DOHH2 (cell line): ENCODE measurements around the gene RPTOR.

ENCODE experiments used
- H3F3A ChIP-seq: fragments of 200-600 bp; sonication (generic), shearing (Covaris generic); 2 replicates; pipeline ENCODE4 v1.6.0; 2016; ENCODE audit warnings: antibody characterized with exemption, mild to moderate bottlenecking; ENCODE audit not compliant: control insufficient read depth, insufficient read depth
- H3K27ac ChIP-seq: fragments of 200-600 bp; sonication (generic); 2 replicates; pipeline ENCODE4 v1.5.1; 2014; ENCODE audit warnings: low read depth, mild to moderate bottlenecking, low read length, moderate library complexity
- H3K27me3 ChIP-seq: fragments of 200-600 bp; sonication (generic); 2 replicates; pipeline ENCODE4 v1.6.1; 2014; ENCODE audit warnings: mild to moderate bottlenecking, low read length, mixed read lengths; ENCODE audit not compliant: control insufficient read depth
- H3K36me3 ChIP-seq: fragments of 200-600 bp; sonication (generic); 2 replicates; pipeline ENCODE4 v1.6.1; 2014; ENCODE audit warnings: mild to moderate bottlenecking, low read length, moderate library complexity, mixed read lengths; ENCODE audit not compliant: control insufficient read depth
- H3K4me1 ChIP-seq: fragments of 200-600 bp; sonication (generic); 2 replicates; pipeline ENCODE4 v1.6.1; 2014; ENCODE audit warnings: mild to moderate bottlenecking, low read length, mixed read lengths; ENCODE audit not compliant: control insufficient read depth
- H3K4me2 ChIP-seq: fragments of 200-600 bp; sonication (generic); 2 replicates; pipeline ENCODE4 v1.6.0; 2014; ENCODE audit warnings: mild to moderate bottlenecking, low read length, moderate library complexity
- H3K4me3 ChIP-seq: fragments of 200-600 bp; sonication (generic); 2 replicates; pipeline ENCODE4 v1.5.1; 2014; ENCODE audit warnings: mild to moderate bottlenecking, low read length, mixed read lengths
- H3K79me2 ChIP-seq: fragments of 200-600 bp; sonication (generic); 2 replicates; pipeline ENCODE4 v1.6.1; 2014; ENCODE audit warnings: mild to moderate bottlenecking, low read length, mixed read lengths; ENCODE audit not compliant: control insufficient read depth
- H3K9me2 ChIP-seq: fragments of 200-600 bp; sonication (generic); replicated peaks from 2 replicates; pipeline ENCODE4 v1.6.1; 2014; ENCODE audit warnings: mild to moderate bottlenecking, low read length, mixed read lengths; ENCODE audit not compliant: control insufficient read depth
- H3K9me3 ChIP-seq: fragments of 200-600 bp; sonication (generic); 2 replicates; pipeline ENCODE4 v1.6.1; 2014; ENCODE audit warnings: antibody characterized with exemption, low read length, mixed read lengths; ENCODE audit not compliant: control insufficient read depth, insufficient read depth
- H4K20me1 ChIP-seq: fragments of 200-600 bp; sonication (generic); 2 replicates; pipeline ENCODE4 v1.6.0; 2014; ENCODE audit warnings: low read depth, mild to moderate bottlenecking, antibody characterized with exemption, low read length, moderate library complexity; ENCODE audit not compliant: control insufficient read depth, insufficient read depth
- EZH2phosphoT487 ChIP-seq: fragments of 200-600 bp; sonication (generic); IDR thresholded peaks from 2 replicates; pipeline ENCODE4 v1.6.1; 2017; ENCODE audit warnings: borderline replicate concordance, mild to moderate bottlenecking, antibody characterized with exemption, low read length, moderate library complexity, mixed read lengths
- TF ChIP-seq, protein P1 (sequence below): fragments of 200-600 bp; sonication (generic); IDR thresholded peaks from one replicate; pipeline ENCODE4 v1.5.1; 2014; ENCODE audit warnings: antibody characterized with exemption, mild to moderate bottlenecking, low read depth, low read length; ENCODE audit not compliant: poor library complexity, severe bottlenecking

Gene RPTOR

DNA sequence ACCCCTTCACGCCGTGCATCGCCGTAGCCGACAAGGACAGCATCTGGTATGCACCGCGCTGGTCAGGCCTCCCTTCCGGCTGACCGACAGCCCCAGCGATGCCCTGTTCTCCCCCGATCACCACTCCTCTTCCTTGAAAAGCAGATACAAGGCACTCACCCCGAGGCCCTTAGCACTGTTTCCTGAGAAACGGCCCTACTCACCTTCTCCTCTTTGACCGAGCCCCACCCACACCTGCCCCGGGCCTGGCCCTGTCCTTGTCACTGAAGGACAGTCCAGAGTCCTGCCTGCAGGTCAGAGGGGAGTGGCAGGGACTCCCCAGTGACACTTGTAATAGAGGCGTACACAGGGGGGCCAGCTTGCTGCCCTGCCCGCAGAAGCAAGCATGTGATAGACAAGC lies 401.1 kb downstream of the RPTOR start:
- Histone ChIP-seq H3K36me3 (peaks cover 9% of the 10 kb centered on the region), H4K20me1 (no peaks in the 10 kb centered on the region), H3K4me2 (no peak overlapping the region), H3K27me3 (no peaks in the 10 kb centered on the region), H3K4me3 (no peak overlapping the region), H3K9me2 (no peaks in the 10 kb centered on the region), H3K79me2 (no peaks in the 10 kb centered on the region), H3K27ac (no peak overlapping the region), H3F3A (no peaks in the 10 kb centered on the region), H3K4me1 (no peaks in the 10 kb centered on the region), H3K9me3 (no peaks in the 10 kb centered on the region)
- TF ChIP-seq, protein P1, sequence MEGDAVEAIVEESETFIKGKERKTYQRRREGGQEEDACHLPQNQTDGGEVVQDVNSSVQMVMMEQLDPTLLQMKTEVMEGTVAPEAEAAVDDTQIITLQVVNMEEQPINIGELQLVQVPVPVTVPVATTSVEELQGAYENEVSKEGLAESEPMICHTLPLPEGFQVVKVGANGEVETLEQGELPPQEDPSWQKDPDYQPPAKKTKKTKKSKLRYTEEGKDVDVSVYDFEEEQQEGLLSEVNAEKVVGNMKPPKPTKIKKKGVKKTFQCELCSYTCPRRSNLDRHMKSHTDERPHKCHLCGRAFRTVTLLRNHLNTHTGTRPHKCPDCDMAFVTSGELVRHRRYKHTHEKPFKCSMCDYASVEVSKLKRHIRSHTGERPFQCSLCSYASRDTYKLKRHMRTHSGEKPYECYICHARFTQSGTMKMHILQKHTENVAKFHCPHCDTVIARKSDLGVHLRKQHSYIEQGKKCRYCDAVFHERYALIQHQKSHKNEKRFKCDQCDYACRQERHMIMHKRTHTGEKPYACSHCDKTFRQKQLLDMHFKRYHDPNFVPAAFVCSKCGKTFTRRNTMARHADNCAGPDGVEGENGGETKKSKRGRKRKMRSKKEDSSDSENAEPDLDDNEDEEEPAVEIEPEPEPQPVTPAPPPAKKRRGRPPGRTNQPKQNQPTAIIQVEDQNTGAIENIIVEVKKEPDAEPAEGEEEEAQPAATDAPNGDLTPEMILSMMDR = no peak
- TF ChIP-seq EZH2phosphoT487 = no peak

DNA sequence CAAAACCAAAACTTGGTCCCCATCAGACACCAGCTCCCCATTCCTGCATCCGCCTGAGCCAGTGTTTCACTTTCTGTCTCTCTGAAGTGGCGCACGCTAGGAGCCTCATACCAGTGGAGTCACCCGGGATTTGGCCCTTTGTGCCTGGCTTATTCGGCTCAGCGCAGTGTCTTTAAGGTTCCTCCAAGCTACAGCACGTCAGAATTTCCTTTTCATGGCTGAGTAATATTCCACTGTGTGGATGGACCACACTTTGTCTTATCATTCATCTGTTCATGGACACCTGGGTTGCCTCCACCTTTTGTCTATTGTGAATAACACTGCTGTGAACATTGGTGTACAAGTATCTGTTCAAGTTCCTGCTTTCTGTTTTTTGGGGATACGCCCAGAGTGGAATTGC lies 401.8 kb downstream of the RPTOR start:
- TF ChIP-seq, protein P1 = no peak
- TF ChIP-seq EZH2phosphoT487 = no peak
- no peaks in the 10 kb centered on the region for H3K79me2 ChIP-seq
- H3K27ac ChIP-seq = no peak overlapping the region
- no peaks in the 10 kb centered on the region for H4K20me1 ChIP-seq
- H3K36me3 ChIP-seq = peaks cover 9% of the 10 kb centered on the region
- no peak overlapping the region for H3K4me3 ChIP-seq
- H3K4me2 ChIP-seq = no peak overlapping the region
- H3K9me3 ChIP-seq = no peaks in the 10 kb centered on the region
- no peaks in the 10 kb centered on the region for H3K27me3 ChIP-seq
- no peaks in the 10 kb centered on the region for H3K9me2 ChIP-seq
- H3F3A ChIP-seq = no peaks in the 10 kb centered on the region
- no peaks in the 10 kb centered on the region for H3K4me1 ChIP-seq

DNA sequence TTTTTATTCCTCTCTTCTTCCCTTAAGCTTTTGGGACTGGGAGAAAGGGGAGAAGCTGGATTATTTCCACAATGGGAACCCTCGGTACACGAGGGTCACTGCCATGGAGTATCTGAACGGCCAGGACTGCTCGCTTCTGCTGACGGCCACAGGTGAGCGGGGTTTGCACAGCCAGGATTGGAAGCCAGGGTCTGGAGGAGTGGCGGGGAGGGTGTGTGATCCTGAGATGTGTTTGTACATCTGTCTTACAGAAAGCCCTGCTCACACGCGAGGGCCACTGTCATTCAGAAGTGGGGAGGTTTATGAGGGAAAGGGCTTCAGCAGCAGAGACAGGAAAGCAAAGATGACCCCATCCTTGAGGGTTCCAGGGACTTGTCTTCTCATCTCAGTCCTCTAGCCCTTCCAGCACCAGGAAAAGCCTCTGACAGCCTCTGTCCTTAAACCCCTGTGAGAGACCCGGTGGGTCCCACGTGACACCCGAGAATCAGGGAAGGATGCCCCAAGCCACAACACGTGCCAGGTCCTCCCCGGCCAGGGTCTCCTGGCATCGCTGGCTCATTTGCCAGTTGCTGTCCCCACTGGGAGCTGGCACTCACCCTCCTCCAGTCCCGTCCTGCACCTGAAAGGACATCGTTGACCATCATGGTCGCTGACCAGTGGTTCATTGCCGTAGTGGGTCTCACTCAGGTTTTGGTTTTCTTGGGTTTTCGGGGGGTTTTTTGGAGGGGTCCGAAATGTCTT lies 402.7 kb downstream of the RPTOR start:
- TF ChIP-seq, protein P1 = no peak
- no peak for TF ChIP-seq EZH2phosphoT487

More for the DNA sequence above, 402.7 kb downstream of the RPTOR start:
- no peak overlapping the region for H3K27ac ChIP-seq
- no peaks in the 10 kb centered on the region for H3K79me2 ChIP-seq
- H3K4me2 ChIP-seq = no peak overlapping the region
- H3K36me3 ChIP-seq = peaks cover 9% of the 10 kb centered on the region
- H3K27me3 ChIP-seq = no peaks in the 10 kb centered on the region
- no peaks in the 10 kb centered on the region for H3F3A ChIP-seq
- H3K9me2 ChIP-seq = no peaks in the 10 kb centered on the region
- H3K4me3 ChIP-seq = no peak overlapping the region
- H3K9me3 ChIP-seq = no peaks in the 10 kb centered on the region
- H3K4me1 ChIP-seq = no peaks in the 10 kb centered on the region
- H4K20me1 ChIP-seq = no peaks in the 10 kb centered on the region
